Measurements from ENCODE around the gene TNFRSF8. TPM values are rescaled to one million over a fixed set of nuclear protein-coding genes. Genes with fewer than 3 reads are reported as not detected.

The TNFRSF8 gene
- total and polyA plus RNA-seq, 2 of the 4 experiments (the other 2 are of a cell fraction) = under 0.01 to 0.31 TPM

GRCh38 chr1:12073796-12074195 lies 10.7 kb downstream of the TNFRSF8 start:
- H3K56ac ChIP-seq (ENCODE audit: extremely low read depth, insufficient read depth, low read length) = no peak overlapping the region
- H3K18ac ChIP-seq (ENCODE audit: low read depth, low read length) = 0 out of 2 replicates have a peak overlapping the region, but pooled peaks have one; percentile 9
- H3K4ac ChIP-seq (ENCODE audit: low read depth, low read length) = no peak overlapping the region
- in situ Hi-C loops (cut with MboI; ENCODE audit: low sequenced_read_pairs) (no loop called here), dilution Hi-C loops (cut with HindIII; ENCODE audit: low sequenced_read_pairs, unreplicated experiment) (no loop called here), intact Hi-C loops (cut with micrococcal nuclease) (no loop called here)
- H4K91ac ChIP-seq (ENCODE audit: insufficient read depth, low read depth, low read length) = no peak overlapping the region
- no peak overlapping the region for H3K23ac ChIP-seq (ENCODE audit: low read depth, low read length)
- peaks cover 8% of the 10 kb centered on the region for H3K4me1 ChIP-seq (ENCODE audit: control insufficient read depth, insufficient read depth, low read length)
- no peak overlapping the region for H2BK120ac ChIP-seq (ENCODE audit: low read depth, low read length)
- H3K79me1 ChIP-seq (ENCODE audit: low read depth in 1 of 2, low read length in 2 of 2) = no peaks in the 10 kb centered on the region
- 0 out of 2 replicates have a peak, but pooled peaks cover 3% of the 10 kb centered on the region for H3K9me1 ChIP-seq (ENCODE audit: insufficient read depth, low read length)
- H2AK9ac ChIP-seq (replicated peaks; ENCODE audit: low read depth, low read length, poor library complexity) = no peak overlapping the region
- WGBS, 2 experiments (ENCODE audit: extremely low coverage in 2 of 2, insufficient read length in 1 of 2) = 93% methylated on average over 7 of the region's 15 CpGs; no CpG with 5 or more reads in 1 of the 2 experiments
- DNase-seq (no peak), ATAC-seq (ENCODE audit: low read depth) (no peak)
- no peak overlapping the region for H3K27ac ChIP-seq (ENCODE audit: insufficient read depth, low read length)
- no peak overlapping the region for H2BK15ac ChIP-seq (ENCODE audit: low read depth, low read length)
- TF ChIP-seq RFX5 (IDR thresholded peaks at IDR 0.05; ENCODE audit: low read depth, low read length) = no peak
- no peak for TF ChIP-seq SMC3 (IDR thresholded peaks at IDR 0.05; ENCODE audit: low read depth, low read length)
- no peak for TF ChIP-seq CTCF (conservative IDR thresholded peaks at IDR 0.05; ENCODE audit: low read depth, low read length)
- no peak for TF ChIP-seq POLR2A (IDR thresholded peaks at IDR 0.05; ENCODE audit: low read depth, low read length)
- no peak for TF ChIP-seq ELK1 (IDR thresholded peaks at IDR 0.05; ENCODE audit: borderline replicate concordance, low read depth, low read length)
- no peak for TF ChIP-seq FOS (IDR thresholded peaks at IDR 0.05; ENCODE audit: low read depth, low read length)
- TF ChIP-seq RCOR1 (IDR thresholded peaks at IDR 0.05; ENCODE audit: insufficient replicate concordance, low read length) = no peak
- peaks cover 9% of the 10 kb centered on the region for H3K9me3 ChIP-seq (ENCODE audit: control insufficient read depth, insufficient read depth, low read length)
- H3K4me2 ChIP-seq (ENCODE audit: low read depth, low read length) = no peak overlapping the region
- no peak overlapping the region for H4K5ac ChIP-seq (ENCODE audit: low read depth, low read length)
- BruUV-seq (replicated peaks) = no TSS peak
- H2BK5ac ChIP-seq (ENCODE audit: low read depth, low read length, poor library complexity, severe bottlenecking) = no peak overlapping the region
- no peak overlapping the region for H3K14ac ChIP-seq (replicated peaks; ENCODE audit: low read depth, low read length)
- peaks cover 6% of the 10 kb centered on the region; the same call in 1 of the 2 replicates for H3K27me3 ChIP-seq (ENCODE audit: control insufficient read depth, insufficient read depth, low read length)
- POLR2A ChIA-PET (ENCODE audit: unreplicated experiment) = no interaction called here
- no peaks in the 10 kb centered on the region for H3K36me3 ChIP-seq (ENCODE audit: control insufficient read depth, insufficient read depth, low read length)
- H4K8ac ChIP-seq (ENCODE audit: low read depth in 2 of 2, low read length in 2 of 2) = no peak overlapping the region
- CTCF ChIA-PET = no interaction called here
- no peak overlapping the region for H3K9ac ChIP-seq (ENCODE audit: low read depth, low read length)
- H2AK5ac ChIP-seq (ENCODE audit: low read depth, low read length) = no peak overlapping the region
- H2AFZ ChIP-seq (replicated peaks; ENCODE audit: low read length, poor library complexity) = no peak overlapping the region
- H3K4me3 ChIP-seq (ENCODE audit: insufficient read depth, low read depth, low read length) = no peak overlapping the region
- no peak overlapping the region for H2BK20ac ChIP-seq (ENCODE audit: low read depth, low read length)
- H4K20me1 ChIP-seq (ENCODE audit: insufficient read depth, low read length) = no peaks in the 10 kb centered on the region

Measured in IMR-90 (cell line).